ENCODE data around the gene GPX6. TPM values are rescaled to one million over a fixed set of nuclear protein-coding genes. Genes with fewer than 3 reads are reported as not detected.

The GPX6 gene
- total RNA-seq, 1 experiment from 2014 or later = not detected

GRCh38 chr6:28543651-28544610 lies 28.3 kb upstream of the GPX6 start:
- intact Hi-C loops (cut with micrococcal nuclease; ENCODE audit: unreplicated experiment) = loop anchor here (5.0 kb wide), 2 partner anchors 43 to 138 kb away; a partner anchor contains a TSS
- H3K36me3 ChIP-seq (ENCODE audit: insufficient read depth, low read length, poor library complexity, severe bottlenecking) = no peaks in the 10 kb centered on the region
- H3K4me1 ChIP-seq (ENCODE audit: insufficient read depth, low read length, poor library complexity, severe bottlenecking) = peaks cover 3% of the 10 kb centered on the region
- H3K4me3 ChIP-seq (ENCODE audit: low read depth, low read length, poor library complexity, severe bottlenecking) = peak overlapping the region; percentile 39
- no peaks in the 10 kb centered on the region for H3K9me3 ChIP-seq (ENCODE audit: low read depth, low read length, poor library complexity, severe bottlenecking)
- TF ChIP-seq CTCF (conservative IDR thresholded peaks at IDR 0.05; ENCODE audit: low read depth, low read length) = no peak
- no peak for TF ChIP-seq EZH2 (IDR thresholded peaks at IDR 0.05; ENCODE audit: borderline replicate concordance, low read depth, low read length, poor library complexity, severe bottlenecking)
- POLR2A ChIA-PET (ENCODE audit: low non-redundant PET) = no interaction called here
- DNase-seq (ENCODE audit: low spot score) = no peak
- CTCF ChIA-PET = no interaction called here
- H3K27ac ChIP-seq (ENCODE audit: low read depth, low read length, poor library complexity, severe bottlenecking) = no peak overlapping the region
- H3K27me3 ChIP-seq (replicated peaks; ENCODE audit: insufficient read depth, low read depth, low read length, poor library complexity) = peaks cover 2% of the 10 kb centered on the region
- no TSS peak for BruUV-seq (replicated peaks)

GRCh38 chr6:28542440-28543296 lies 27.1 kb upstream of the GPX6 start:
- H3K9me3 ChIP-seq (ENCODE audit: low read depth, low read length, poor library complexity, severe bottlenecking) = no peaks in the 10 kb centered on the region
- H3K4me1 ChIP-seq (ENCODE audit: insufficient read depth, low read length, poor library complexity, severe bottlenecking) = peaks cover 3% of the 10 kb centered on the region
- CTCF ChIA-PET = no interaction called here
- POLR2A ChIA-PET (ENCODE audit: low non-redundant PET) = interaction anchor here (0.6 kb wide), 1 partner anchor 247 kb away, joined by 3 read pairs; no protein-coding TSS in a partner anchor
- H3K4me3 ChIP-seq (ENCODE audit: low read depth, low read length, poor library complexity, severe bottlenecking) = peak overlapping the region; percentile 39
- DNase-seq (ENCODE audit: low spot score) = peak; percentile 90
- H3K36me3 ChIP-seq (ENCODE audit: insufficient read depth, low read length, poor library complexity, severe bottlenecking) = no peaks in the 10 kb centered on the region
- TF ChIP-seq EZH2 (IDR thresholded peaks at IDR 0.05; ENCODE audit: borderline replicate concordance, low read depth, low read length, poor library complexity, severe bottlenecking) (no peak), CTCF (conservative IDR thresholded peaks at IDR 0.05; ENCODE audit: low read depth, low read length) (peak; percentile 58)
- intact Hi-C loops (cut with micrococcal nuclease; ENCODE audit: unreplicated experiment) = loop anchor here (5.0 kb wide), 2 partner anchors 45 to 140 kb away; a partner anchor contains a TSS
- H3K27me3 ChIP-seq (replicated peaks; ENCODE audit: insufficient read depth, low read depth, low read length, poor library complexity) = peaks cover 2% of the 10 kb centered on the region
- H3K27ac ChIP-seq (ENCODE audit: low read depth, low read length, poor library complexity, severe bottlenecking) = no peak overlapping the region
- TSS peak; percentile 100 for BruUV-seq (replicated peaks)

- no peak for DNase-seq (ENCODE audit: low spot score)
- H3K27me3 ChIP-seq (replicated peaks; ENCODE audit: insufficient read depth, low read depth, low read length, poor library complexity) = peaks cover 2% of the 10 kb centered on the region
- peak overlapping the region; percentile 39 for H3K4me3 ChIP-seq (ENCODE audit: low read depth, low read length, poor library complexity, severe bottlenecking)
- POLR2A ChIA-PET (ENCODE audit: low non-redundant PET) = interaction anchor here (0.6 kb wide), 1 partner anchor 246 kb away, joined by 3 read pairs; no protein-coding TSS in a partner anchor
- CTCF ChIA-PET = no interaction called here
- intact Hi-C loops (cut with micrococcal nuclease; ENCODE audit: unreplicated experiment) = loop anchor here (5.0 kb wide), 2 partner anchors 45 to 140 kb away; a partner anchor contains a TSS
- no peak overlapping the region for H3K27ac ChIP-seq (ENCODE audit: low read depth, low read length, poor library complexity, severe bottlenecking)
- TF ChIP-seq CTCF (conservative IDR thresholded peaks at IDR 0.05; ENCODE audit: low read depth, low read length) (no peak), EZH2 (IDR thresholded peaks at IDR 0.05; ENCODE audit: borderline replicate concordance, low read depth, low read length, poor library complexity, severe bottlenecking) (no peak)
- peaks cover 3% of the 10 kb centered on the region for H3K4me1 ChIP-seq (ENCODE audit: insufficient read depth, low read length, poor library complexity, severe bottlenecking)
- no peaks in the 10 kb centered on the region for H3K9me3 ChIP-seq (ENCODE audit: low read depth, low read length, poor library complexity, severe bottlenecking)
- BruUV-seq (replicated peaks) = no TSS peak
- H3K36me3 ChIP-seq (ENCODE audit: insufficient read depth, low read length, poor library complexity, severe bottlenecking) = no peaks in the 10 kb centered on the region
Measured at GRCh38 chr6:28541996-28542395, 26.4 kb upstream of the GPX6 start.

All from A673 (cell line).